Hematopoietic multipotent progenitor cell treated with erythropoietin and hydrocortisone succinate and interleukin-3 and kit ligand, for 8 days (in vitro differentiated cells): ENCODE data around the gene SEMA5A.

ENCODE experiments used
- DNase-seq: peaks from one replicate; pipeline ENCODE4 v3.0.0-alpha.2; 2015

Gene SEMA5A

GRCh38 chr5:9244417-9244816 lies 301.5 kb downstream of the SEMA5A start:
- no peak for DNase-seq

GRCh38 chr5:9241479-9242305 lies 304.2 kb downstream of the SEMA5A start:
- no peak for DNase-seq

GRCh38 chr5:9240431-9240830 lies 305.4 kb downstream of the SEMA5A start:
- no peak for DNase-seq

- DNase-seq: no peak
Measured at GRCh38 chr5:9239626-9240025, 306.2 kb downstream of the SEMA5A start.

GRCh38 chr5:9239071-9239470 lies 306.8 kb downstream of the SEMA5A start:
- DNase-seq: no peak

- no peak for DNase-seq
Measured at GRCh38 chr5:9233712-9234111, 312.2 kb downstream of the SEMA5A start.

- no peak for DNase-seq
Measured at GRCh38 chr5:9233035-9233434, 312.8 kb downstream of the SEMA5A start.

GRCh38 chr5:9231842-9232241 lies 314.0 kb downstream of the SEMA5A start:
- DNase-seq: no peak

GRCh38 chr5:9230355-9230754 lies 315.5 kb downstream of the SEMA5A start:
- no peak for DNase-seq

GRCh38 chr5:9226016-9226536 lies 319.8 kb downstream of the SEMA5A start:
- no peak for DNase-seq

- DNase-seq: no peak
Measured at GRCh38 chr5:9222054-9222976, 323.6 kb downstream of the SEMA5A start.

- DNase-seq: no peak
Measured at GRCh38 chr5:9218358-9218757, 327.5 kb downstream of the SEMA5A start.

GRCh38 chr5:9212605-9213004 lies 333.3 kb downstream of the SEMA5A start:
- DNase-seq: no peak

GRCh38 chr5:9209846-9210492 lies 335.9 kb downstream of the SEMA5A start:
- DNase-seq: no peak

GRCh38 chr5:9207817-9208418 lies 338.0 kb downstream of the SEMA5A start:
- peak; percentile 64 for DNase-seq

- no peak for DNase-seq
Measured at GRCh38 chr5:9202636-9203035, 343.2 kb downstream of the SEMA5A start.

- DNase-seq: no peak
Measured at GRCh38 chr5:9201761-9202160, 344.1 kb downstream of the SEMA5A start.

- DNase-seq: no peak
Measured at GRCh38 chr5:9201011-9201410, 344.9 kb downstream of the SEMA5A start.

GRCh38 chr5:9198394-9198793 lies 347.5 kb downstream of the SEMA5A start:
- DNase-seq: no peak

GRCh38 chr5:9197881-9198260 lies 348.0 kb downstream of the SEMA5A start:
- no peak for DNase-seq

- DNase-seq: no peak
Measured at GRCh38 chr5:9196403-9197227, 349.3 kb downstream of the SEMA5A start.

- DNase-seq: no peak
Measured at GRCh38 chr5:9194509-9194908, 351.4 kb downstream of the SEMA5A start.
